ENCODE measurements around the gene GPANK1.

GPANK1 gene

DNA sequence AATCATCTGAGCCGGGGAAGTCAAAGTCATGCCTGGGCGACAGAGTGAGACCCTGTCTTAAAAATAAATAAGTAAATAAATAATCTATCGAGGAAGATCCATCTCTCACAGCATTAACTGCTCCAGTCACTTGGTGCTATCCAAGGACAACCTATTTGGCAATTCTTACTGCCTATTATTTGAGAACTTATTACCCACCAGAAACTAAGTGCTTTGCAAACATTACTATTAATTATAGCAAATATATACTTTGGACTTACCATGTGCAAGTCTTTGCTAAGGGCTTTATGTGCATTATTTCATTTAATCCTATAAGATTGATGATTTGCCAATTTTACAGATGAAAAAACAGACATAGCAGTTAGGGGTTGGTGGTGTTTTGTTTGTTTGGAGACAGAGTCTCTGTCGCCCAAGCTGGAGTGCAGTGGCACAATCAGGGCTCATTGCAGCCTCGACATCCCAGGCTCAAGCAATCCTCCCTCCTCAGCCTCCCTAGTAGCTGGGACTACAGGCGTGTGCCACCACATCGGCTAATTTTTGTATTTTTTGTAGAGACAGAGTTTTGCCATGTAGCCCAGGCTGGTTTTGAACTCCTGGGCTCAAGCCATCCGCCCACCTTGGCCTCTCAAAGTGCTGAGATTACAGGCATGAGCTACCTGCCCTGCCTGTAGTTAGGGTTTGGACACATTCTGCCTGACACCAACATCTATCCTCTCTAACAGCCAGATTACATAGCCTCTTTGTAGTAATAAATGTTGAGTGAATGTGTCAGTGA is 10.0 kb downstream of the GPANK1 start:
- Mint-ChIP-seq H3K9me3 (no peaks in the 10 kb centered on the region), H3K4me1 (peaks cover 61% of the 10 kb centered on the region), H3K27ac (peak overlapping the region; percentile 20 to 92 (median 75)), H3K36me3 (ENCODE audit: low read depth) (peaks cover 27% of the 10 kb centered on the region), H3K4me3 (peak overlapping the region; percentile 64 to 76 (median 68)), H3K27me3 (ENCODE audit: low read depth) (no peaks in the 10 kb centered on the region)
- TF ChIP-seq, protein P1, sequence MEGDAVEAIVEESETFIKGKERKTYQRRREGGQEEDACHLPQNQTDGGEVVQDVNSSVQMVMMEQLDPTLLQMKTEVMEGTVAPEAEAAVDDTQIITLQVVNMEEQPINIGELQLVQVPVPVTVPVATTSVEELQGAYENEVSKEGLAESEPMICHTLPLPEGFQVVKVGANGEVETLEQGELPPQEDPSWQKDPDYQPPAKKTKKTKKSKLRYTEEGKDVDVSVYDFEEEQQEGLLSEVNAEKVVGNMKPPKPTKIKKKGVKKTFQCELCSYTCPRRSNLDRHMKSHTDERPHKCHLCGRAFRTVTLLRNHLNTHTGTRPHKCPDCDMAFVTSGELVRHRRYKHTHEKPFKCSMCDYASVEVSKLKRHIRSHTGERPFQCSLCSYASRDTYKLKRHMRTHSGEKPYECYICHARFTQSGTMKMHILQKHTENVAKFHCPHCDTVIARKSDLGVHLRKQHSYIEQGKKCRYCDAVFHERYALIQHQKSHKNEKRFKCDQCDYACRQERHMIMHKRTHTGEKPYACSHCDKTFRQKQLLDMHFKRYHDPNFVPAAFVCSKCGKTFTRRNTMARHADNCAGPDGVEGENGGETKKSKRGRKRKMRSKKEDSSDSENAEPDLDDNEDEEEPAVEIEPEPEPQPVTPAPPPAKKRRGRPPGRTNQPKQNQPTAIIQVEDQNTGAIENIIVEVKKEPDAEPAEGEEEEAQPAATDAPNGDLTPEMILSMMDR (IDR thresholded peaks at IDR 0.05; ENCODE audit: unreplicated experiment in 3 of 3), result no peak

DNA sequence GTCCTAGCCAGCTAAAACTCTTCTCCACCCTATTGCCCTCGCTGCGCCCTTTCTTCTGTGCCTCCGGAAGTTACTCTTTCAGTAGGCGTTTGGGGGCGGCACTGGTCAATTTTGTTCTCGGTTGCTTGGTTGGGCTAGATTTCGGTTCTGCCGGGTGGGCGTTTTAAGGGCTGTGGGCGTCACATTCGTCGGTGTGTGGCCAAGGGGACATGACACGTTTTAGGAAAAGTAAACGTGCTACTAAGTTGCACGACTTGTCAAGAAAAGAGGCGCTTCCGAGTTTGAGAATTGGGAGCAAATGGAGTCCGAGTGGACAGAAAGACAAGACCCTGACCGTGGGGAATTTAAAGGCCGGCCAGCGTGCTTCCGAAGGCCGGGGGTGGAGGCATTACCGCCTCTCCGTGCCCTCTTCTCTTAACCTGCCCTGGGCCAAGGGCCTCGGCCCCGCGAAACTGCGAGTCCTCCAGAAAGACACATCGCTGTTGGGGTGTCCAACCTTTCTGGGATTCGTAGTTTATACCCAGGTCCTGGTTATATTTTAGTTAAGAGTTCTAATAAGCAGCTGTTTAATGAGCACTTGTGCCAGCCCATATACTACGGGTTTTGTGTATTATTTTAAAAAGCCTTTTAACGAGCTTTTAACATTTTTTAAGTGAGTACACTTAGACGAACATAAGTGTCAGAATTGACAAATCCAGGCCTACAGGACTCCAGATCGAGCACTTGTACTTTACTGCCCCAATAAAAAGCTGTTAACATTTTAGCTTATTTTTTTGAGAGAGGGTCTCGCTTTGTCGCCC is 11.7 kb downstream of the GPANK1 start:
- Mint-ChIP-seq H3K9me3 (no peaks in the 10 kb centered on the region), H3K27ac (peak overlapping the region; percentile 100), H3K4me1 (peaks cover 50% of the 10 kb centered on the region), H3K27me3 (ENCODE audit: low read depth) (no peaks in the 10 kb centered on the region), H3K4me3 (peak overlapping the region; percentile 91 to 93 (median 93)), H3K36me3 (ENCODE audit: low read depth) (peaks cover 43% of the 10 kb centered on the region)
- TF ChIP-seq, protein P1 (IDR thresholded peaks at IDR 0.05; ENCODE audit: unreplicated experiment in 3 of 3), result no peak

DNA sequence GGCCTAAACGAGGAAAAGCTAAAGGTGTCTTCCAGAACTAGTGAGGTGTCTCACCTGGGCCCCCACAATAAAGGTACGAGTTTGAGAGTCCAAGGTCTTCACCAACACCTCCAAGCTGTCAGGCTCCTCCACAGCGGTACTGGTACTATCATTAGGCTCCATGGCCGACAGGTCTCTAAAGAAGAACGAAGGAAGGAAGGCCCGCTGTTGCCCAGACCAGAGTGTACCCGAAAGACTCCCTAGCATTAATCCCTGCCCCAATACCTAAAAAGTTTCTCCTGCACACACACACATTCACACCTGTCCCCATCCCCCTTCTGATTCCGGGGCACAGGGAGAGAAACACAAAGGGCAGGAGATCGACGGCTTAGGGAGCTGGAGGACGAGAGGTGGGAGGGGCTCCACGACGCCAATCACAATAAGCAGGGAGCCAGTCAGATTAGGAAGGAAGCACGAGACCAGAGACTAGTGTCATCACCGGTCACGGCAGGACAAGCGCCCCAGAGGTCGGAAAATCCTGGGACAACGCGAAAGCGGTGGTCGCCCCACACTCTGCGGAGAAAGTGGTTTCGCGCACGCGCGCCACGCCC is 13.1 kb downstream of the GPANK1 start:
- H3K36me3 Mint-ChIP-seq (ENCODE audit: low read depth), result peaks cover 55% of the 10 kb centered on the region
- H3K9me3 Mint-ChIP-seq, result no peaks in the 10 kb centered on the region
- no peaks in the 10 kb centered on the region for H3K27me3 Mint-ChIP-seq (ENCODE audit: low read depth)
- H3K4me1 Mint-ChIP-seq, result peaks cover 43% of the 10 kb centered on the region
- peak overlapping the region; percentile 100 for H3K27ac Mint-ChIP-seq
- H3K4me3 Mint-ChIP-seq, result peak overlapping the region; percentile 91 to 93 (median 93)
- TF ChIP-seq, protein P1 (IDR thresholded peaks at IDR 0.05; ENCODE audit: unreplicated experiment in 3 of 3), result no peak

DNA sequence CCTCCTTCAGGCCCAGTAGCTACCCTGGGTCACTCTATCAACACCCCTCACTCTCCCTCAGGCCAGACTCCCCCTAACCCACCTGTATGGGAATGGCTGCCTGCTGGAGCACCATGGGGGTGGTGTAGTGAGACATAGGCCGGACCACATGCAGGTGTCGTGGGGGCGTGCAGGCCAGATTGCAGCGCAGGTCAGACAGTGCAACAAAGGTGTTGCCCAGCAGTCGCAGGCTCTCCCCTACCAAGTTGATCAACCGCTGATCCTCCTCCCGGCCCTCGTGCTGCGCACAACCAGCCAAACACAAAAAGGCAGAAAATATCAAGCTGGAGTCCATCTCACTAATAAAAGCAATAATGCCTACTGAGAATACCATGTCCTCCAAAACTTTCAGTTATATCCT is 19.5 kb downstream of the GPANK1 start:
- H3K4me1 Mint-ChIP-seq, result peaks cover 10% of the 10 kb centered on the region

DNA sequence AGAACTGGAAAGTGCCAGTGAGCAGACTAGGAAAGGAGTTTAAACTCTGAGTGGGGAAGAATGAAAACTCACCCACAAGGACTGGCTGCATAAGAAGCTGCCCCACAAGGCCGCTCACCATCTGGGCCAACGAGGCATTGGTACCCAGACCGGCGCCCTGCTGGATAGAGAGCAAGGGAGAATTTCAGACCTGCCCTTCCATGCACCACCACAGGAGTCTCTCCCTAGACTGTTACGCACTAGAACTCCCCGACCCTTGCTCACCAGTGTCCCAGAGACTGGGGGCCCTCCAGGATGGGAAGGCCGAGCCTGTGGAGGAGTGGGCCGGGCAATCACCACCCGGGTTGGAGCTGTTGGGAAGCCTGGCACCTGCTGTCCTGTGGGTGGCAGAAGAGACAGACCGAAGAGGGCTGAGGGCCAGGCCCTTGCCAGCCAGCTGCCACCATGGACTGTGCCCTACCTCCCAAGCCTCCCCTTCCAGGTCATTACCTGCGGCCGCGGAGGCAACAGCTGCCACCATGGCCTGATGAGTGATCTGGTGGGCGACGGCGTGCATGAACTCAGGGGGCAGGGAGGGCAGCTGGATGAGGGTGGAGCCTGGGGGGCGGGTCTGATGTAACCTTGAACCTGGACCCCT is 20.9 kb downstream of the GPANK1 start:
- Mint-ChIP-seq H3K27ac (no peak overlapping the region), H3K9me3 (no peaks in the 10 kb centered on the region), H3K27me3 (ENCODE audit: low read depth) (no peaks in the 10 kb centered on the region), H3K4me3 (no peak overlapping the region), H3K4me1 (no peaks in the 10 kb centered on the region), H3K36me3 (ENCODE audit: low read depth) (peaks cover 74% of the 10 kb centered on the region)
- TF ChIP-seq, protein P1 (IDR thresholded peaks at IDR 0.05; ENCODE audit: unreplicated experiment in 3 of 3), result no peak

More for the DNA sequence above, 19.5 kb downstream of the GPANK1 start:
- peaks cover 77% of the 10 kb centered on the region for H3K36me3 Mint-ChIP-seq (ENCODE audit: low read depth)
- H3K4me3 Mint-ChIP-seq, result no peak overlapping the region
- no peak overlapping the region for H3K27ac Mint-ChIP-seq
- TF ChIP-seq, protein P1 (IDR thresholded peaks at IDR 0.05; ENCODE audit: unreplicated experiment in 3 of 3), result no peak
- H3K9me3 Mint-ChIP-seq, result no peaks in the 10 kb centered on the region
- H3K27me3 Mint-ChIP-seq (ENCODE audit: low read depth), result no peaks in the 10 kb centered on the region

Measured in nephron (organoid).